Mesangial cell (primary cell): ENCODE results near the gene RTF1. TPM values are rescaled to one million over a fixed set of nuclear protein-coding genes. Genes with fewer than 3 reads are reported as not detected.

Experiments
- total RNA-seq: library from RNA; depleted of rRNA; stranded (reverse); fragments of >200 nt; gene quantifications from 2 replicates; pipeline ENCODE4 v1.2.3, GENCODE V29; 2015

RTF1 gene
- 14.3 and 15.0 TPM in 2 replicates for total RNA-seq

GRCh38 chr15:41416742-41417417 lies at the start of gene RTF1:
TSS of gene RTF1 (plus strand) at chr15:41417095. CDS start at chr15:41417116, 21 bp downstream.

GRCh38 chr15:41493205-41493901 lies 76.5 kb downstream of the RTF1 start, which contains the start of gene ITPKA:
TSS of gene ITPKA (plus strand) at chr15:41493874. CDS start at chr15:41493928, 54 bp downstream.

GRCh38 chr15:41513506-41514227 lies 96.8 kb downstream of the RTF1 start, which contains the start of gene LTK:
TSS of gene LTK (minus strand) at chr15:41513827. CDS start at chr15:41513709, 118 bp downstream.

Other genes with a start within 250 kb of the RTF1 start
- under 0.01 TPM in 1 of 2 replicates, not detected in the other for gene EXD1, start 186.3 kb upstream of the RTF1 start, total RNA-seq
- gene CHP1, start 185.8 kb upstream of the RTF1 start, total RNA-seq = 99.9 and 182 TPM in 2 replicates
- 1.8 and 27.9 TPM in 2 replicates for gene OIP5, start 84.5 kb upstream of the RTF1 start, total RNA-seq
- gene NUSAP1, start 84.2 kb upstream of the RTF1 start, total RNA-seq = 9.6 and 118 TPM in 2 replicates
- gene NDUFAF1, start 14.6 kb upstream of the RTF1 start, total RNA-seq = 11.5 and 13.9 TPM in 2 replicates
- gene ITPKA, start 76.8 kb downstream of the RTF1 start, total RNA-seq = 5.4 and 8.4 TPM in 2 replicates
- gene LTK, start 96.7 kb downstream of the RTF1 start, total RNA-seq = 0.33 and 1.4 TPM in 2 replicates
- gene RPAP1, start 127.2 kb downstream of the RTF1 start, total RNA-seq = 20.7 and 28.4 TPM in 2 replicates
- gene TYRO3, start 142.1 kb downstream of the RTF1 start, total RNA-seq = 11.7 and 13.1 TPM in 2 replicates
- 11.6 and 15.8 TPM in 2 replicates for gene MGA, start 243.3 kb downstream of the RTF1 start, total RNA-seq